ENCODE results near the gene ZNF746. TPM values are rescaled to one million over a fixed set of nuclear protein-coding genes. Genes with fewer than 3 reads are reported as not detected.

ZNF746 gene
- total and polyA plus RNA-seq, 9 of the 15 experiments (the other 6 are each of a cell fraction or from before 2014, with no cell fraction given) = 1.7 to 31.6 (median 13.3) TPM

DNA sequence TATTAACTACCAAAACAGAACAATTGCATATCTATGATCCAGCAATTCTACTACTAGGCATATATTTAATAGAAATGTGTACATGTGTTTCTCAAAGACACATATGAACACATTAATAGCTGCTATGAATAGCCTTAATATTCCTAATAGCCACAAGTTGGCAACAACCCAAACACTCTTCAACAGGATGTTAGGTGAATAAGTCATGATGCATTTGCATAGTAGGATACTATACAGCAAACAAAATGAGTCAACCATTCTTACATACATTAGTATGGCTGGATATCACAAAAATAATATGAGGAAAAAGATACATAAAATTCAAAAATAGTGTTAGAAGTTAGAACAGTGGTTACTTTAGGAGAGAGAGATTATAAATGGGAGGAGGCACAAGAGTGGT, 26.8 kb upstream of the ZNF746 start:
- Histone ChIP-seq H3K36me3 (ENCODE audit: control insufficient read depth, insufficient read depth, low read length) (no peaks in the 10 kb centered on the region), H3K27me3 (ENCODE audit: control insufficient read depth in 2 of 2, insufficient read depth in 2 of 2, low read length in 2 of 2) (no peaks in the 10 kb centered on the region), H3K27ac (ENCODE audit: extremely low read depth, low read depth, low read length) (no peak overlapping the region), H3K9me1 (ENCODE audit: control insufficient read depth, insufficient read depth, low read length) (no peaks in the 10 kb centered on the region), H3K79me2 (ENCODE audit: control insufficient read depth, insufficient read depth, low read length) (no peaks in the 10 kb centered on the region), H3K9ac (ENCODE audit: insufficient read depth in 1 of 2, low read depth in 2 of 2, low read length in 2 of 2) (no peak overlapping the region), H3K9me3 (replicated peaks; ENCODE audit: control insufficient read depth, insufficient read depth, low read depth, low read length) (peaks cover 13% of the 10 kb centered on the region), H3K4me3 (no peak overlapping the region), H3K4me2 (ENCODE audit: insufficient read depth, low read length) (no peak overlapping the region), H2AFZ (ENCODE audit: low read depth, low read length) (no peak overlapping the region), H4K20me1 (replicated peaks; ENCODE audit: control insufficient read depth, insufficient read depth, low read length) (no peaks in the 10 kb centered on the region), H3K4me1 (replicated peaks in 1 of 2; ENCODE audit: control insufficient read depth in 2 of 2, insufficient read depth in 2 of 2, low read length in 2 of 2) (no peaks in the 10 kb centered on the region)
- FAIRE-seq (no peak), ATAC-seq (no peak), DNase-seq (ENCODE audit: extremely low read depth in 1 of 4, low spot score in 3 of 4) (no peak)
- POLR2A ChIA-PET = no interaction called here
- intact Hi-C loops (cut with micrococcal nuclease) (no loop called here), in situ Hi-C loops (cut with MboI) (no loop called here)
- no peak for TF ChIP-seq PTTG1 (tag; IDR thresholded peaks at IDR 0.05; ENCODE audit: low read depth)
- TF ChIP-seq, protein P1, sequence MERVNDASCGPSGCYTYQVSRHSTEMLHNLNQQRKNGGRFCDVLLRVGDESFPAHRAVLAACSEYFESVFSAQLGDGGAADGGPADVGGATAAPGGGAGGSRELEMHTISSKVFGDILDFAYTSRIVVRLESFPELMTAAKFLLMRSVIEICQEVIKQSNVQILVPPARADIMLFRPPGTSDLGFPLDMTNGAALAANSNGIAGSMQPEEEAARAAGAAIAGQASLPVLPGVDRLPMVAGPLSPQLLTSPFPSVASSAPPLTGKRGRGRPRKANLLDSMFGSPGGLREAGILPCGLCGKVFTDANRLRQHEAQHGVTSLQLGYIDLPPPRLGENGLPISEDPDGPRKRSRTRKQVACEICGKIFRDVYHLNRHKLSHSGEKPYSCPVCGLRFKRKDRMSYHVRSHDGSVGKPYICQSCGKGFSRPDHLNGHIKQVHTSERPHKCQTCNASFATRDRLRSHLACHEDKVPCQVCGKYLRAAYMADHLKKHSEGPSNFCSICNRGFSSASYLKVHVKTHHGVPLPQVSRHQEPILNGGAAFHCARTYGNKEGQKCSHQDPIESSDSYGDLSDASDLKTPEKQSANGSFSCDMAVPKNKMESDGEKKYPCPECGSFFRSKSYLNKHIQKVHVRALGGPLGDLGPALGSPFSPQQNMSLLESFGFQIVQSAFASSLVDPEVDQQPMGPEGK (CRISPR knock-in tag; IDR thresholded peaks at IDR 0.05; ENCODE audit: borderline replicate concordance) = no peak
- TF ChIP-seq, protein P2, sequence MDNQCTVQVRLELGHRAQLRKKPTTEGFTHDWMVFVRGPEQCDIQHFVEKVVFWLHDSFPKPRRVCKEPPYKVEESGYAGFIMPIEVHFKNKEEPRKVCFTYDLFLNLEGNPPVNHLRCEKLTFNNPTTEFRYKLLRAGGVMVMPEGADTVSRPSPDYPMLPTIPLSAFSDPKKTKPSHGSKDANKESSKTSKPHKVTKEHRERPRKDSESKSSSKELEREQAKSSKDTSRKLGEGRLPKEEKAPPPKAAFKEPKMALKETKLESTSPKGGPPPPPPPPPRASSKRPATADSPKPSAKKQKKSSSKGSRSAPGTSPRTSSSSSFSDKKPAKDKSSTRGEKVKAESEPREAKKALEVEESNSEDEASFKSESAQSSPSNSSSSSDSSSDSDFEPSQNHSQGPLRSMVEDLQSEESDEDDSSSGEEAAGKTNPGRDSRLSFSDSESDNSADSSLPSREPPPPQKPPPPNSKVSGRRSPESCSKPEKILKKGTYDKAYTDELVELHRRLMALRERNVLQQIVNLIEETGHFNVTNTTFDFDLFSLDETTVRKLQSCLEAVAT (IDR thresholded peaks at IDR 0.05) = no peak
- TF ChIP-seq, protein P3, sequence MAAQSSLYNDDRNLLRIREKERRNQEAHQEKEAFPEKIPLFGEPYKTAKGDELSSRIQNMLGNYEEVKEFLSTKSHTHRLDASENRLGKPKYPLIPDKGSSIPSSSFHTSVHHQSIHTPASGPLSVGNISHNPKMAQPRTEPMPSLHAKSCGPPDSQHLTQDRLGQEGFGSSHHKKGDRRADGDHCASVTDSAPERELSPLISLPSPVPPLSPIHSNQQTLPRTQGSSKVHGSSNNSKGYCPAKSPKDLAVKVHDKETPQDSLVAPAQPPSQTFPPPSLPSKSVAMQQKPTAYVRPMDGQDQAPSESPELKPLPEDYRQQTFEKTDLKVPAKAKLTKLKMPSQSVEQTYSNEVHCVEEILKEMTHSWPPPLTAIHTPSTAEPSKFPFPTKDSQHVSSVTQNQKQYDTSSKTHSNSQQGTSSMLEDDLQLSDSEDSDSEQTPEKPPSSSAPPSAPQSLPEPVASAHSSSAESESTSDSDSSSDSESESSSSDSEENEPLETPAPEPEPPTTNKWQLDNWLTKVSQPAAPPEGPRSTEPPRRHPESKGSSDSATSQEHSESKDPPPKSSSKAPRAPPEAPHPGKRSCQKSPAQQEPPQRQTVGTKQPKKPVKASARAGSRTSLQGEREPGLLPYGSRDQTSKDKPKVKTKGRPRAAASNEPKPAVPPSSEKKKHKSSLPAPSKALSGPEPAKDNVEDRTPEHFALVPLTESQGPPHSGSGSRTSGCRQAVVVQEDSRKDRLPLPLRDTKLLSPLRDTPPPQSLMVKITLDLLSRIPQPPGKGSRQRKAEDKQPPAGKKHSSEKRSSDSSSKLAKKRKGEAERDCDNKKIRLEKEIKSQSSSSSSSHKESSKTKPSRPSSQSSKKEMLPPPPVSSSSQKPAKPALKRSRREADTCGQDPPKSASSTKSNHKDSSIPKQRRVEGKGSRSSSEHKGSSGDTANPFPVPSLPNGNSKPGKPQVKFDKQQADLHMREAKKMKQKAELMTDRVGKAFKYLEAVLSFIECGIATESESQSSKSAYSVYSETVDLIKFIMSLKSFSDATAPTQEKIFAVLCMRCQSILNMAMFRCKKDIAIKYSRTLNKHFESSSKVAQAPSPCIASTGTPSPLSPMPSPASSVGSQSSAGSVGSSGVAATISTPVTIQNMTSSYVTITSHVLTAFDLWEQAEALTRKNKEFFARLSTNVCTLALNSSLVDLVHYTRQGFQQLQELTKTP (IDR thresholded peaks at IDR 0.05; ENCODE audit: low read depth in 1 of 2, partially characterized antibody in 2 of 2) = no peak
- TF ChIP-seq ZNF23 (CRISPR knock-in tag; IDR thresholded peaks at IDR 0.05) = no peak
- TF ChIP-seq, protein P4, sequence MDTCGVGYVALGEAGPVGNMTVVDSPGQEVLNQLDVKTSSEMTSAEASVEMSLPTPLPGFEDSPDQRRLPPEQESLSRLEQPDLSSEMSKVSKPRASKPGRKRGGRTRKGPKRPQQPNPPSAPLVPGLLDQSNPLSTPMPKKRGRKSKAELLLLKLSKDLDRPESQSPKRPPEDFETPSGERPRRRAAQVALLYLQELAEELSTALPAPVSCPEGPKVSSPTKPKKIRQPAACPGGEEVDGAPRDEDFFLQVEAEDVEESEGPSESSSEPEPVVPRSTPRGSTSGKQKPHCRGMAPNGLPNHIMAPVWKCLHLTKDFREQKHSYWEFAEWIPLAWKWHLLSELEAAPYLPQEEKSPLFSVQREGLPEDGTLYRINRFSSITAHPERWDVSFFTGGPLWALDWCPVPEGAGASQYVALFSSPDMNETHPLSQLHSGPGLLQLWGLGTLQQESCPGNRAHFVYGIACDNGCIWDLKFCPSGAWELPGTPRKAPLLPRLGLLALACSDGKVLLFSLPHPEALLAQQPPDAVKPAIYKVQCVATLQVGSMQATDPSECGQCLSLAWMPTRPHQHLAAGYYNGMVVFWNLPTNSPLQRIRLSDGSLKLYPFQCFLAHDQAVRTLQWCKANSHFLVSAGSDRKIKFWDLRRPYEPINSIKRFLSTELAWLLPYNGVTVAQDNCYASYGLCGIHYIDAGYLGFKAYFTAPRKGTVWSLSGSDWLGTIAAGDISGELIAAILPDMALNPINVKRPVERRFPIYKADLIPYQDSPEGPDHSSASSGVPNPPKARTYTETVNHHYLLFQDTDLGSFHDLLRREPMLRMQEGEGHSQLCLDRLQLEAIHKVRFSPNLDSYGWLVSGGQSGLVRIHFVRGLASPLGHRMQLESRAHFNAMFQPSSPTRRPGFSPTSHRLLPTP (IDR thresholded peaks at IDR 0.05; ENCODE audit: borderline replicate concordance, extremely low read depth, insufficient read length) = no peak
- no peak for TF ChIP-seq HMG20B (CRISPR knock-in tag; IDR thresholded peaks at IDR 0.05)
- TF ChIP-seq U2AF2 (optimal IDR thresholded peaks at IDR 0.05; ENCODE audit: low read depth, low read length) = no peak
- CTCF ChIA-PET (ENCODE audit: low intra/inter-chr PET ratio) = no interaction called here
- BruUV-seq (replicated peaks) = no TSS peak

Data from K562 (cell line).